HCT116 (cell line): ENCODE data around the gene FMO2. TPM values are rescaled to one million over a fixed set of nuclear protein-coding genes. Genes with fewer than 3 reads are reported as not detected.

Source experiments
- ATAC-seq: fragments of 200-7000 bp; cut with Tn5 transposase; 2 replicates; pipeline ENCODE4 v1.9.1; 2020; ENCODE audit warnings: mild to moderate bottlenecking, moderate library complexity
- BruUV-seq: library from RNA; stranded (reverse); fragments of 400-500 nt; replicated peaks from 2 replicates; lab custom pipeline; 2021; lab: Mats Ljungman, UMichigan
- CTCF ChIA-PET: fragments of 300-600 bp; sonication (Branson Sonifier 250); formaldehyde crosslinking; loops from one replicate; lab custom pipeline; 2021; ENCODE audit warnings: antibody characterized with exemption; lab: Charles Lee
- POLR2A ChIA-PET: fragments of 300-600, 350-600 bp; sonication (Branson Sonifier 250); formaldehyde crosslinking; loops from one replicate; lab custom pipeline; 2021; ENCODE audit warnings: antibody characterized with exemption; lab: Charles Lee
- RAD21 ChIA-PET, 2 experiments: fragments of 300-600 bp; sonication (Branson Sonifier 250); formaldehyde crosslinking; loops; one replicate each; lab custom pipeline; 2023; ENCODE audit warnings: low total read pairs in 2 of 2; ENCODE audit not compliant: uncharacterized antibody in 2 of 2, unreplicated experiment in 2 of 2, low non-redundant PET in 1 of 2; lab: Charles Lee
- DNase-seq: peaks from one replicate; pipeline ENCODE4 v3.0.0-alpha.2; 2010; ENCODE audit warnings: low read depth, low spot score
- H2AFZ ChIP-seq: fragments of 200-600 bp; shearing (Covaris generic), sonication (generic); 2 replicates; pipeline ENCODE4 v1.6.1; 2017; ENCODE audit warnings: low read depth, mixed run types, mixed read lengths, antibody characterized with exemption, low read length; ENCODE audit not compliant: poor library complexity, severe bottlenecking
- H3K27ac ChIP-seq: 2 replicates; pipeline ENCODE4 v1.5.1; 2012; ENCODE audit warnings: low read depth, low read length
- H3K27me3 ChIP-seq: fragments of 200-600 bp; sonication (generic); 2 replicates; pipeline ENCODE4 v1.6.1; 2016; ENCODE audit warnings: mixed run types, low read length, mixed read lengths; ENCODE audit not compliant: insufficient read depth
- H3K36me3 ChIP-seq, 2 experiments: fragments of 200-500 bp in 1 of 2; fragments of 200-600 bp in 1 of 2; sonication (Bioruptor generic) in 1 of 2; sonication (generic) in 1 of 2; 2 replicates each; pipeline versions ENCODE4 v1.5.1 to v1.6.1; 2014 to 2016; ENCODE audit warnings: low read length in 2 of 2, inconsistent platforms in 1 of 2, mixed read lengths in 1 of 2, mixed run types in 1 of 2; ENCODE audit not compliant: insufficient read depth in 2 of 2, control insufficient read depth in 1 of 2
- H3K4me1 ChIP-seq, 2 experiments: fragments of 200-600 bp in 1 of 2; sonication (generic) in 1 of 2; 2 replicates each; pipeline versions ENCODE4 v1.5.1 to v1.6.1; 2012 to 2017; ENCODE audit warnings: low read length in 2 of 2, inconsistent platforms in 1 of 2, mild to moderate bottlenecking in 1 of 2, mixed read lengths in 1 of 2, mixed run types in 1 of 2, moderate library complexity in 1 of 2; ENCODE audit not compliant: insufficient read depth in 2 of 2, control insufficient read depth in 1 of 2
- H3K4me2 ChIP-seq: fragments of 200-600 bp; sonication (generic); 2 replicates; pipeline ENCODE4 v1.6.1; 2017; ENCODE audit warnings: mixed run types, low read length, mixed read lengths
- H3K4me3 ChIP-seq, 2 experiments: fragments of 200-600 bp in 1 of 2; sonication (generic) in 1 of 2; replicated peaks in 1 of 2; 2 replicates each; pipeline ENCODE4 v1.5.1; 2011 to 2016; ENCODE audit warnings: low read length in 2 of 2, control low read depth in 1 of 2, low read depth in 1 of 2, mild to moderate bottlenecking in 1 of 2, mixed read lengths in 1 of 2, mixed run types in 1 of 2
- H3K79me2 ChIP-seq: fragments of 200-600 bp; sonication (generic); 2 replicates; pipeline ENCODE4 v1.6.1; 2017; ENCODE audit warnings: mild to moderate bottlenecking, mixed run types, low read length, moderate library complexity, mixed read lengths; ENCODE audit not compliant: insufficient read depth
- H3K9ac ChIP-seq: fragments of 200-600 bp; sonication (generic); 2 replicates; pipeline ENCODE4 v1.6.1; 2016; ENCODE audit warnings: low read length, mixed read lengths
- H3K9me2 ChIP-seq: fragments of 200-600 bp; sonication (generic), shearing (Covaris generic); 2 replicates; pipeline ENCODE4 v1.6.1; 2017; ENCODE audit warnings: mixed run types, mild to moderate bottlenecking, moderate library complexity; ENCODE audit not compliant: insufficient read depth
- H3K9me3 ChIP-seq, 2 experiments: fragments of 200-500 bp in 1 of 2; fragments of 200-600 bp in 1 of 2; sonication (Bioruptor generic) in 1 of 2; sonication (generic) in 1 of 2; 2 replicates each; pipeline ENCODE4 v1.6.1; 2014 to 2017; ENCODE audit warnings: low read length in 2 of 2, mixed read lengths in 2 of 2, inconsistent platforms in 1 of 2, low read depth in 1 of 2, mild to moderate bottlenecking in 1 of 2, mixed run types in 1 of 2, moderate library complexity in 1 of 2; ENCODE audit not compliant: control insufficient read depth in 1 of 2, insufficient read depth in 1 of 2
- H4K20me1 ChIP-seq: fragments of 200-600 bp; sonication (generic), shearing (Covaris generic); 2 replicates; pipeline ENCODE4 v1.6.1; 2017; ENCODE audit warnings: mixed run types, mild to moderate bottlenecking, moderate library complexity; ENCODE audit not compliant: insufficient read depth
- CBX3 ChIP-seq: IDR thresholded peaks from 2 replicates; pipeline ENCODE4 v1.6.1; 2012; ENCODE audit warnings: low read depth
- CEBPB ChIP-seq: IDR thresholded peaks from 2 replicates; pipeline ENCODE4 v1.6.1; 2012; ENCODE audit warnings: low read depth
- EGR1 ChIP-seq: IDR thresholded peaks from 2 replicates; pipeline ENCODE4 v1.6.1; 2012; ENCODE audit warnings: low read depth
- ELF1 ChIP-seq: IDR thresholded peaks from 2 replicates; pipeline ENCODE4 v1.6.1; 2012; ENCODE audit warnings: low read depth, borderline replicate concordance
- EZH2 ChIP-seq: fragments of 200-600 bp; sonication (generic); IDR thresholded peaks from 2 replicates; pipeline ENCODE4 v1.6.1; 2017; ENCODE audit warnings: antibody characterized with exemption, mixed run types
- EZH2phosphoT487 ChIP-seq: fragments of 200-600 bp; IDR thresholded peaks from 2 replicates; pipeline ENCODE4 v1.6.1; 2018; ENCODE audit warnings: antibody characterized with exemption, borderline replicate concordance
- FOSL1 ChIP-seq: IDR thresholded peaks from 2 replicates; pipeline ENCODE4 v1.6.1; 2012; ENCODE audit warnings: low read depth
- RAD21 ChIP-seq: IDR thresholded peaks from 2 replicates; pipeline ENCODE4 v1.6.1; 2012; ENCODE audit warnings: low read depth, mild to moderate bottlenecking
- REST ChIP-seq: IDR thresholded peaks from 2 replicates; pipeline ENCODE4 v1.6.1; 2012; ENCODE audit warnings: low read depth
- SIN3A ChIP-seq: IDR thresholded peaks from 2 replicates; pipeline ENCODE4 v1.6.1; 2012; ENCODE audit warnings: low read depth
- SP1 ChIP-seq: IDR thresholded peaks from 2 replicates; pipeline ENCODE4 v1.6.1; 2012; ENCODE audit warnings: low read depth
- SRF ChIP-seq: IDR thresholded peaks from 2 replicates; pipeline ENCODE4 v1.6.1; 2012; ENCODE audit warnings: low read depth
- TCF7L2 ChIP-seq: IDR thresholded peaks from 2 replicates; pipeline ENCODE4 v1.7.0; 2011; ENCODE audit warnings: borderline replicate concordance, inconsistent platforms; ENCODE audit not compliant: insufficient read depth, insufficient read length; ENCODE audit errors: extremely low read depth
- YY1 ChIP-seq: IDR thresholded peaks from 2 replicates; pipeline ENCODE4 v1.6.1; 2011; ENCODE audit warnings: low read length, low read depth, moderate library complexity, mild to moderate bottlenecking; ENCODE audit not compliant: insufficient replicate concordance; ENCODE audit errors: extremely low read depth
- ZFX ChIP-seq: fragments of 450-650 bp; IDR thresholded peaks from 2 replicates; pipeline ENCODE4 v1.6.1; 2017
- ZNF274 ChIP-seq: fragments of 200-500 bp; sonication (Bioruptor generic); IDR thresholded peaks from 2 replicates; pipeline ENCODE4 v1.6.1; 2014; ENCODE audit warnings: mild to moderate bottlenecking, low read depth, low read length, inconsistent platforms
- intact Hi-C: fragments of 100-400 bp; cut with micrococcal nuclease; formaldehyde crosslinking; loops from 2 replicates; pipeline ENCODE4 v1.10.0; 2022
- total RNA-seq: library from RNA; stranded (reverse); gene quantifications from one replicate; pipeline ENCODE4 v1.2.1, GENCODE V29; 2021; ENCODE audit not compliant: unreplicated experiment
- TF ChIP-seq, protein P1 (sequence below): IDR thresholded peaks from 2 replicates; pipeline ENCODE4 v1.6.1; 2011; ENCODE audit warnings: mild to moderate bottlenecking, low read length, moderate library complexity; ENCODE audit not compliant: insufficient replicate concordance; ENCODE audit errors: extremely low read depth
- TF ChIP-seq, protein P2 (sequence below): IDR thresholded peaks from 2 replicates; pipeline ENCODE4 v1.6.1; 2012
- TF ChIP-seq, protein P3 (sequence below), 3 experiments: fragments of 200-600 bp in 1 of 3; sonication (generic) in 1 of 3; IDR thresholded peaks in 2 of 3; conservative IDR thresholded peaks in 1 of 3; 2 replicates each; pipeline ENCODE4 v1.5.1; 2012 to 2017; ENCODE audit warnings: low read depth in 2 of 3, low read length in 2 of 3, antibody characterized with exemption in 1 of 3, borderline replicate concordance in 1 of 3, control low read depth in 1 of 3, mild to moderate bottlenecking in 1 of 3, mixed read lengths in 1 of 3, mixed run types in 1 of 3, moderate library complexity in 1 of 3; ENCODE audit not compliant: insufficient read depth in 1 of 3
- TF ChIP-seq, protein P4 (sequence below): IDR thresholded peaks from 2 replicates; pipeline ENCODE4 v1.6.1; 2012

Gene FMO2
- total RNA-seq, 1 experiment from 2014 or later, result 0.30 TPM

DNA sequence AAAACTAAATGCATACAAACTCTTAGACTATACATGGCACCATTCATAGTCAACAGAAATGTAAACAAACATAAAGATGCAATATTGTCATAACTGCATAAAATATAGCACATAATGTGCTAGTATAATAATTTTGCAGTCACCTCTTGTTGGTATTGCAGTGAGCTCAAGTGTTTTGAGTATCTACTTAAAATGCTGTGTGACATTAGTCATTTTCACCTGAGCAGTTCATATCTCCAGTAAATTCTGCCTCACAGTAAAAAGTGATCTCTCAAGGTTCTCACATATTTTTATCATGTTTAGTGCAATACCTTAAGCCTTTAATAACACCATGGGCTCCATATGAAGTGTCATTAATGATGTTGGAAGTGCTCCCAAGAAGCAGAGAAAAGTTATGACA, 29.6 kb upstream of the FMO2 start:
- H4K20me1 ChIP-seq, result no peaks in the 10 kb centered on the region
- no TSS peak for BruUV-seq
- no peaks in the 10 kb centered on the region for H3K9me3 ChIP-seq
- H3K9me2 ChIP-seq, result no peaks in the 10 kb centered on the region
- no peak for DNase-seq
- H3K4me1 ChIP-seq, result no peaks in the 10 kb centered on the region
- no peaks in the 10 kb centered on the region for H3K79me2 ChIP-seq
- H2AFZ ChIP-seq, result no peak overlapping the region
- no peak overlapping the region for H3K4me2 ChIP-seq
- ChIA-PET RAD21 (no interaction called here), CTCF (no interaction called here), POLR2A (no interaction called here)
- no peaks in the 10 kb centered on the region for H3K36me3 ChIP-seq
- no peak overlapping the region for H3K4me3 ChIP-seq
- no peak overlapping the region for H3K9ac ChIP-seq
- H3K27ac ChIP-seq, result no peak overlapping the region
- H3K27me3 ChIP-seq, result no peaks in the 10 kb centered on the region
- ATAC-seq, result no peak
- TF ChIP-seq SP1 (no peak), RAD21 (no peak), SIN3A (no peak), EGR1 (no peak), CBX3 (no peak), CEBPB (no peak), ELF1 (no peak), FOSL1 (no peak), ZFX (no peak), EZH2phosphoT487 (no peak), ZNF274 (no peak), EZH2 (no peak), YY1 (no peak), TCF7L2 (no peak), SRF (no peak), REST (no peak)
- TF ChIP-seq, protein P1, sequence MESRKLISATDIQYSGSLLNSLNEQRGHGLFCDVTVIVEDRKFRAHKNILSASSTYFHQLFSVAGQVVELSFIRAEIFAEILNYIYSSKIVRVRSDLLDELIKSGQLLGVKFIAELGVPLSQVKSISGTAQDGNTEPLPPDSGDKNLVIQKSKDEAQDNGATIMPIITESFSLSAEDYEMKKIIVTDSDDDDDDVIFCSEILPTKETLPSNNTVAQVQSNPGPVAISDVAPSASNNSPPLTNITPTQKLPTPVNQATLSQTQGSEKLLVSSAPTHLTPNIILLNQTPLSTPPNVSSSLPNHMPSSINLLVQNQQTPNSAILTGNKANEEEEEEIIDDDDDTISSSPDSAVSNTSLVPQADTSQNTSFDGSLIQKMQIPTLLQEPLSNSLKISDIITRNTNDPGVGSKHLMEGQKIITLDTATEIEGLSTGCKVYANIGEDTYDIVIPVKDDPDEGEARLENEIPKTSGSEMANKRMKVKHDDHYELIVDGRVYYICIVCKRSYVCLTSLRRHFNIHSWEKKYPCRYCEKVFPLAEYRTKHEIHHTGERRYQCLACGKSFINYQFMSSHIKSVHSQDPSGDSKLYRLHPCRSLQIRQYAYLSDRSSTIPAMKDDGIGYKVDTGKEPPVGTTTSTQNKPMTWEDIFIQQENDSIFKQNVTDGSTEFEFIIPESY, result no peak
- TF ChIP-seq, protein P2, sequence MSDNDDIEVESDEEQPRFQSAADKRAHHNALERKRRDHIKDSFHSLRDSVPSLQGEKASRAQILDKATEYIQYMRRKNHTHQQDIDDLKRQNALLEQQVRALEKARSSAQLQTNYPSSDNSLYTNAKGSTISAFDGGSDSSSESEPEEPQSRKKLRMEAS, result no peak
- TF ChIP-seq, protein P3, sequence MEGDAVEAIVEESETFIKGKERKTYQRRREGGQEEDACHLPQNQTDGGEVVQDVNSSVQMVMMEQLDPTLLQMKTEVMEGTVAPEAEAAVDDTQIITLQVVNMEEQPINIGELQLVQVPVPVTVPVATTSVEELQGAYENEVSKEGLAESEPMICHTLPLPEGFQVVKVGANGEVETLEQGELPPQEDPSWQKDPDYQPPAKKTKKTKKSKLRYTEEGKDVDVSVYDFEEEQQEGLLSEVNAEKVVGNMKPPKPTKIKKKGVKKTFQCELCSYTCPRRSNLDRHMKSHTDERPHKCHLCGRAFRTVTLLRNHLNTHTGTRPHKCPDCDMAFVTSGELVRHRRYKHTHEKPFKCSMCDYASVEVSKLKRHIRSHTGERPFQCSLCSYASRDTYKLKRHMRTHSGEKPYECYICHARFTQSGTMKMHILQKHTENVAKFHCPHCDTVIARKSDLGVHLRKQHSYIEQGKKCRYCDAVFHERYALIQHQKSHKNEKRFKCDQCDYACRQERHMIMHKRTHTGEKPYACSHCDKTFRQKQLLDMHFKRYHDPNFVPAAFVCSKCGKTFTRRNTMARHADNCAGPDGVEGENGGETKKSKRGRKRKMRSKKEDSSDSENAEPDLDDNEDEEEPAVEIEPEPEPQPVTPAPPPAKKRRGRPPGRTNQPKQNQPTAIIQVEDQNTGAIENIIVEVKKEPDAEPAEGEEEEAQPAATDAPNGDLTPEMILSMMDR (IDR thresholded peaks at IDR 0.05 in 2 of 3, conservative IDR thresholded peaks at IDR 0.05 in 1 of 3; ENCODE audit: borderline replicate concordance in 1 of 3, insufficient read depth in 1 of 3, low read depth in 2 of 3, low read length in 2 of 3), result no peak
- TF ChIP-seq, protein P4, sequence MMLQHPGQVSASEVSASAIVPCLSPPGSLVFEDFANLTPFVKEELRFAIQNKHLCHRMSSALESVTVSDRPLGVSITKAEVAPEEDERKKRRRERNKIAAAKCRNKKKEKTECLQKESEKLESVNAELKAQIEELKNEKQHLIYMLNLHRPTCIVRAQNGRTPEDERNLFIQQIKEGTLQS, result no peak
- intact Hi-C loops, result no loop called here
